HCT116 (cell line): ENCODE data around the gene HOXA7. TPM values are rescaled to one million over a fixed set of nuclear protein-coding genes. Genes with fewer than 3 reads are reported as not detected.

Source experiments
- ATAC-seq: fragments of 200-7000 bp; cut with Tn5 transposase; 2 replicates; pipeline ENCODE4 v1.9.1; 2020; ENCODE audit warnings: mild to moderate bottlenecking, moderate library complexity
- BruUV-seq: library from RNA; stranded (reverse); fragments of 400-500 nt; replicated peaks from 2 replicates; lab custom pipeline; 2021; lab: Mats Ljungman, UMichigan
- CTCF ChIA-PET: fragments of 300-600 bp; sonication (Branson Sonifier 250); formaldehyde crosslinking; loops from one replicate; lab custom pipeline; 2021; ENCODE audit warnings: antibody characterized with exemption; lab: Charles Lee
- POLR2A ChIA-PET: fragments of 300-600, 350-600 bp; sonication (Branson Sonifier 250); formaldehyde crosslinking; loops from one replicate; lab custom pipeline; 2021; ENCODE audit warnings: antibody characterized with exemption; lab: Charles Lee
- RAD21 ChIA-PET, 2 experiments: fragments of 300-600 bp; sonication (Branson Sonifier 250); formaldehyde crosslinking; loops; one replicate each; lab custom pipeline; 2023; ENCODE audit warnings: low total read pairs in 2 of 2; ENCODE audit not compliant: uncharacterized antibody in 2 of 2, unreplicated experiment in 2 of 2, low non-redundant PET in 1 of 2; lab: Charles Lee
- DNase-seq: peaks from one replicate; pipeline ENCODE4 v3.0.0-alpha.2; 2010; ENCODE audit warnings: low read depth, low spot score
- H2AFZ ChIP-seq: fragments of 200-600 bp; shearing (Covaris generic), sonication (generic); 2 replicates; pipeline ENCODE4 v1.6.1; 2017; ENCODE audit warnings: low read depth, mixed run types, mixed read lengths, antibody characterized with exemption, low read length; ENCODE audit not compliant: poor library complexity, severe bottlenecking
- H3K27ac ChIP-seq: 2 replicates; pipeline ENCODE4 v1.5.1; 2012; ENCODE audit warnings: low read depth, low read length
- H3K27me3 ChIP-seq: fragments of 200-600 bp; sonication (generic); 2 replicates; pipeline ENCODE4 v1.6.1; 2016; ENCODE audit warnings: mixed run types, low read length, mixed read lengths; ENCODE audit not compliant: insufficient read depth
- H3K36me3 ChIP-seq, 2 experiments: fragments of 200-500 bp in 1 of 2; fragments of 200-600 bp in 1 of 2; sonication (Bioruptor generic) in 1 of 2; sonication (generic) in 1 of 2; 2 replicates each; pipeline versions ENCODE4 v1.5.1 to v1.6.1; 2014 to 2016; ENCODE audit warnings: low read length in 2 of 2, inconsistent platforms in 1 of 2, mixed read lengths in 1 of 2, mixed run types in 1 of 2; ENCODE audit not compliant: insufficient read depth in 2 of 2, control insufficient read depth in 1 of 2
- H3K4me1 ChIP-seq, 2 experiments: fragments of 200-600 bp in 1 of 2; sonication (generic) in 1 of 2; 2 replicates each; pipeline versions ENCODE4 v1.5.1 to v1.6.1; 2012 to 2017; ENCODE audit warnings: low read length in 2 of 2, inconsistent platforms in 1 of 2, mild to moderate bottlenecking in 1 of 2, mixed read lengths in 1 of 2, mixed run types in 1 of 2, moderate library complexity in 1 of 2; ENCODE audit not compliant: insufficient read depth in 2 of 2, control insufficient read depth in 1 of 2
- H3K4me2 ChIP-seq: fragments of 200-600 bp; sonication (generic); 2 replicates; pipeline ENCODE4 v1.6.1; 2017; ENCODE audit warnings: mixed run types, low read length, mixed read lengths
- H3K4me3 ChIP-seq, 2 experiments: fragments of 200-600 bp in 1 of 2; sonication (generic) in 1 of 2; replicated peaks in 1 of 2; 2 replicates each; pipeline ENCODE4 v1.5.1; 2011 to 2016; ENCODE audit warnings: low read length in 2 of 2, control low read depth in 1 of 2, low read depth in 1 of 2, mild to moderate bottlenecking in 1 of 2, mixed read lengths in 1 of 2, mixed run types in 1 of 2
- H3K79me2 ChIP-seq: fragments of 200-600 bp; sonication (generic); 2 replicates; pipeline ENCODE4 v1.6.1; 2017; ENCODE audit warnings: mild to moderate bottlenecking, mixed run types, low read length, moderate library complexity, mixed read lengths; ENCODE audit not compliant: insufficient read depth
- H3K9ac ChIP-seq: fragments of 200-600 bp; sonication (generic); 2 replicates; pipeline ENCODE4 v1.6.1; 2016; ENCODE audit warnings: low read length, mixed read lengths
- H3K9me2 ChIP-seq: fragments of 200-600 bp; sonication (generic), shearing (Covaris generic); 2 replicates; pipeline ENCODE4 v1.6.1; 2017; ENCODE audit warnings: mixed run types, mild to moderate bottlenecking, moderate library complexity; ENCODE audit not compliant: insufficient read depth
- H3K9me3 ChIP-seq, 2 experiments: fragments of 200-500 bp in 1 of 2; fragments of 200-600 bp in 1 of 2; sonication (Bioruptor generic) in 1 of 2; sonication (generic) in 1 of 2; 2 replicates each; pipeline ENCODE4 v1.6.1; 2014 to 2017; ENCODE audit warnings: low read length in 2 of 2, mixed read lengths in 2 of 2, inconsistent platforms in 1 of 2, low read depth in 1 of 2, mild to moderate bottlenecking in 1 of 2, mixed run types in 1 of 2, moderate library complexity in 1 of 2; ENCODE audit not compliant: control insufficient read depth in 1 of 2, insufficient read depth in 1 of 2
- H4K20me1 ChIP-seq: fragments of 200-600 bp; sonication (generic), shearing (Covaris generic); 2 replicates; pipeline ENCODE4 v1.6.1; 2017; ENCODE audit warnings: mixed run types, mild to moderate bottlenecking, moderate library complexity; ENCODE audit not compliant: insufficient read depth
- EZH2 ChIP-seq: fragments of 200-600 bp; sonication (generic); IDR thresholded peaks from 2 replicates; pipeline ENCODE4 v1.6.1; 2017; ENCODE audit warnings: antibody characterized with exemption, mixed run types
- REST ChIP-seq: IDR thresholded peaks from 2 replicates; pipeline ENCODE4 v1.6.1; 2012; ENCODE audit warnings: low read depth
- SP1 ChIP-seq: IDR thresholded peaks from 2 replicates; pipeline ENCODE4 v1.6.1; 2012; ENCODE audit warnings: low read depth
- intact Hi-C: fragments of 100-400 bp; cut with micrococcal nuclease; formaldehyde crosslinking; loops from 2 replicates; pipeline ENCODE4 v1.10.0; 2022
- total RNA-seq: library from RNA; stranded (reverse); gene quantifications from one replicate; pipeline ENCODE4 v1.2.1, GENCODE V29; 2021; ENCODE audit not compliant: unreplicated experiment

Gene HOXA7
- total RNA-seq, 1 experiment from 2014 or later: 15.0 TPM

GRCh38 chr7:27202862-27203134, 46.3 kb upstream of the HOXA7 start (continued):
- TF ChIP-seq REST (no peak), EZH2 (no peak)

GRCh38 chr7:27202018-27202861, 45.8 kb upstream of the HOXA7 start:
- no peak overlapping the region for H3K4me2 ChIP-seq
- POLR2A ChIA-PET: no interaction called here
- H3K36me3 ChIP-seq: no peaks in the 10 kb centered on the region
- no peaks in the 10 kb centered on the region for H4K20me1 ChIP-seq
- H3K79me2 ChIP-seq: no peaks in the 10 kb centered on the region
- no peak overlapping the region for H3K27ac ChIP-seq
- H3K4me1 ChIP-seq: peaks cover 0 to 24% of the 10 kb centered on the region in 2 experiments; a peak in 3 of 4 replicates
- no peak for DNase-seq
- BruUV-seq: no TSS peak
- no peak for ATAC-seq
- no peaks in the 10 kb centered on the region for H3K9me2 ChIP-seq
- RAD21 ChIA-PET: interaction anchor here in 1 of 2 experiments (0.7 kb wide), 1 partner anchor 772 kb away, joined by 6 read pairs; no protein-coding TSS in a partner anchor
- no peak overlapping the region for H3K4me3 ChIP-seq
- no peaks in the 10 kb centered on the region for H3K27me3 ChIP-seq
- no peaks in the 10 kb centered on the region for H3K9me3 ChIP-seq
- no peak for TF ChIP-seq SP1
- TF ChIP-seq, all 23 proteins: peak for 0
- Histone ChIP-seq H3K9ac (no peak overlapping the region), H2AFZ (no peak overlapping the region)
- CTCF ChIA-PET: no interaction called here
- intact Hi-C loops: no loop called here
